K562 (cell line): ENCODE data around the gene PPA1. TPM values are rescaled to one million over a fixed set of nuclear protein-coding genes. Genes with fewer than 3 reads are reported as not detected.

ENCODE experiments used
- ATAC-seq: fragments of 200-7000 bp; cut with Tn5 transposase; 3 replicates; pipeline ENCODE4 v1.9.1; 2020; ENCODE audit warnings: moderate library complexity
- BruUV-seq: library from RNA; stranded (reverse); fragments of 400-500 nt; replicated peaks from 2 replicates; lab custom pipeline; 2021; lab: Mats Ljungman, UMichigan
- CTCF ChIA-PET: fragments of 300-600 bp; formaldehyde crosslinking; extraction: SDS; loops from one replicate; lab custom pipeline; 2021; ENCODE audit warnings: low intra/inter-chr PET ratio; lab: Yijun Ruan, JAX
- POLR2A ChIA-PET: fragments of 300-600, 350-650 bp; sonication (Branson Sonifier 250); formaldehyde crosslinking; extraction: SDS; loops from one replicate; lab custom pipeline; 2021; ENCODE audit warnings: antibody characterized with exemption, inconsistent platforms; lab: Yijun Ruan, JAX
- DNase-seq, 4 experiments: peaks; one replicate each; pipeline versions ENCODE4 v3.0.0 to v3.0.0-alpha.2; 2011 to 2018; ENCODE audit warnings: low spot score in 3 of 4, mixed read lengths in 3 of 4; ENCODE audit errors: extremely low read depth in 1 of 4
- FAIRE-seq: peaks from 2 replicates; lab custom pipeline; 2011; peaks lifted over from hg19 to GRCh38; lab: Jason Lieb, UNC
- H2AFZ ChIP-seq: 2 replicates; pipeline ENCODE4 v1.6.0; 2011; ENCODE audit warnings: low read depth, low read length, control low read depth, inconsistent platforms
- H3K27ac ChIP-seq: fragments of 200-600 bp; 3 replicates; pipeline ENCODE4 v1.8.0; 2011; ENCODE audit warnings: low read depth, mild to moderate bottlenecking, control low read depth, inconsistent platforms, low read length, moderate library complexity, mixed read lengths; ENCODE audit errors: extremely low read depth
- H3K27me3 ChIP-seq, 2 experiments: fragments of 300-600 bp in 1 of 2; 2 replicates in 1 of 2; 3 replicates in 1 of 2; pipeline versions ENCODE4 v1.6.0 to v1.8.0; 2011; ENCODE audit warnings: inconsistent platforms in 2 of 2, low read length in 2 of 2, mild to moderate bottlenecking in 1 of 2, mixed read lengths in 1 of 2, moderate library complexity in 1 of 2; ENCODE audit not compliant: control insufficient read depth in 2 of 2, insufficient read depth in 2 of 2
- H3K36me3 ChIP-seq: fragments of 300-600 bp; 3 replicates; pipeline ENCODE4 v1.8.0; 2011; ENCODE audit warnings: mild to moderate bottlenecking, low read length, inconsistent platforms; ENCODE audit not compliant: control insufficient read depth, insufficient read depth
- H3K4me1 ChIP-seq, 2 experiments: fragments of 200-600 bp in 1 of 2; replicated peaks in 1 of 2; 2 replicates in 1 of 2; 3 replicates in 1 of 2; pipeline versions ENCODE4 v1.5.1 to v1.8.0; 2011; ENCODE audit warnings: inconsistent platforms in 2 of 2, low read length in 2 of 2, mild to moderate bottlenecking in 1 of 2, mixed read lengths in 1 of 2, moderate library complexity in 1 of 2; ENCODE audit not compliant: control insufficient read depth in 2 of 2, insufficient read depth in 2 of 2
- H3K4me2 ChIP-seq: 2 replicates; pipeline ENCODE4 v1.6.1; 2011; ENCODE audit warnings: low read length, control low read depth, inconsistent platforms, mixed read lengths; ENCODE audit not compliant: insufficient read depth
- H3K4me3 ChIP-seq: fragments of 200-600 bp; sonication (generic), shearing (Covaris generic); 2 replicates; pipeline ENCODE4 v1.5.1; 2016; ENCODE audit warnings: control low read depth, inconsistent platforms
- H3K79me2 ChIP-seq: fragments of 200-600 bp; 3 replicates; pipeline ENCODE4 v1.8.0; 2011; ENCODE audit warnings: low read length, inconsistent platforms; ENCODE audit not compliant: control insufficient read depth, insufficient read depth
- H3K9ac ChIP-seq, 2 experiments: 2 replicates each; pipeline versions ENCODE4 v1.6.0 to v1.6.1; 2011; ENCODE audit warnings: low read depth in 2 of 2, low read length in 2 of 2, control low read depth in 1 of 2, inconsistent platforms in 1 of 2, mild to moderate bottlenecking in 1 of 2, mixed read lengths in 1 of 2; ENCODE audit not compliant: insufficient read depth in 1 of 2
- H3K9me1 ChIP-seq: one replicate; pipeline ENCODE4 v1.6.0; 2011; ENCODE audit warnings: inconsistent platforms, mild to moderate bottlenecking, low read length, moderate library complexity; ENCODE audit not compliant: control insufficient read depth, insufficient read depth
- H3K9me3 ChIP-seq: replicated peaks from 2 replicates; pipeline ENCODE4 v1.5.1; 2011; ENCODE audit warnings: low read depth, low read length, inconsistent platforms; ENCODE audit not compliant: control insufficient read depth, insufficient read depth
- H4K20me1 ChIP-seq: replicated peaks from 2 replicates; pipeline ENCODE4 v1.6.1; 2011; ENCODE audit warnings: low read length, inconsistent platforms, mixed read lengths; ENCODE audit not compliant: control insufficient read depth, insufficient read depth
- ADNP ChIP-seq: fragments of 200-800 bp; sonication (Bioruptor generic); IDR thresholded peaks from 2 replicates; pipeline ENCODE4 v1.6.1; 2016; ENCODE audit warnings: missing genetic modification characterization, missing compliant biosample characterization
- BRD9 ChIP-seq: fragments of 450-650 bp; IDR thresholded peaks from 2 replicates; pipeline ENCODE4 v1.6.1; 2018; ENCODE audit warnings: low read depth; ENCODE audit not compliant: partially characterized antibody
- CAMTA2 ChIP-seq: fragments of 250-450 bp; sonication (Bioruptor Pico); conservative IDR thresholded peaks from 2 replicates; pipeline ENCODE4 v1.5.1; 2022
- CBX3 ChIP-seq, 2 experiments: IDR thresholded peaks; 1 replicate in 1 of 2; 2 replicates in 1 of 2; pipeline ENCODE4 v1.6.1; 2012; ENCODE audit warnings: inconsistent platforms in 2 of 2, low read length in 2 of 2, borderline replicate concordance in 1 of 2, control low read depth in 1 of 2
- CC2D1A ChIP-seq: fragments of 450-650 bp; IDR thresholded peaks from 2 replicates; pipeline ENCODE4 v1.6.1; 2017; ENCODE audit warnings: mild to moderate bottlenecking
- CEBPB ChIP-seq: fragments of 450-650 bp; IDR thresholded peaks from 2 replicates; pipeline ENCODE4 v1.6.1; 2016; ENCODE audit warnings: missing genetic modification characterization, missing compliant biosample characterization
- EGR1 ChIP-seq: fragments of 450-650 bp; conservative IDR thresholded peaks from 2 replicates; pipeline ENCODE4 v1.6.1; 2017; ENCODE audit warnings: mild to moderate bottlenecking
- HLTF ChIP-seq: fragments of 450-650 bp; IDR thresholded peaks from 2 replicates; pipeline ENCODE4 v1.6.1; 2016
- KLF16 ChIP-seq: IDR thresholded peaks from 2 replicates; pipeline ENCODE4 v1.6.1; 2016; ENCODE audit warnings: antibody characterized with exemption
- MAZ ChIP-seq, 2 experiments: fragments of 450-650 bp in 1 of 2; sonication (generic) in 1 of 2; formaldehyde crosslinking; IDR thresholded peaks in 1 of 2; conservative IDR thresholded peaks in 1 of 2; 2 replicates each; pipeline versions ENCODE4 v1.4.0 to v1.5.0; 2020; ENCODE audit warnings: mild to moderate bottlenecking in 1 of 2, missing genetic modification reagents in 1 of 2
- NR2F6 ChIP-seq: fragments of 450-650 bp; formaldehyde crosslinking; IDR thresholded peaks from 2 replicates; pipeline ENCODE4 v1.4.0; 2020; ENCODE audit warnings: mild to moderate bottlenecking
- RFX1 ChIP-seq: fragments of 450-650 bp; IDR thresholded peaks from 2 replicates; pipeline ENCODE4 v1.6.1; 2016; ENCODE audit warnings: mild to moderate bottlenecking, moderate library complexity
- RREB1 ChIP-seq: fragments of 250-450 bp; sonication (Bioruptor Pico); IDR thresholded peaks from 2 replicates; pipeline ENCODE4 v1.4.0; 2020
- SNRNP70 ChIP-seq: fragments of 200-400 bp; formaldehyde crosslinking; optimal IDR thresholded peaks from 2 replicates; pipeline ENCODE3; 2017; ENCODE audit warnings: low read depth, low read length
- TRIM28 ChIP-seq: fragments of 450-650 bp; IDR thresholded peaks from 2 replicates; pipeline ENCODE4 v1.6.1; 2017
- TSC22D4 ChIP-seq: fragments of 450-650 bp; IDR thresholded peaks from 2 replicates; pipeline ENCODE4 v1.6.1; 2016; ENCODE audit warnings: missing genetic modification characterization, missing biosample characterization, control low read depth
- U2AF1 ChIP-seq: fragments of 200-400 bp; formaldehyde crosslinking; optimal IDR thresholded peaks from 2 replicates; pipeline ENCODE3; 2017; ENCODE audit warnings: mild to moderate bottlenecking, low read depth, low read length, moderate library complexity
- ZNF263 ChIP-seq: sonication (generic); formaldehyde crosslinking; IDR thresholded peaks from 2 replicates; pipeline ENCODE4 v1.8.0; 2022; ENCODE audit warnings: mild to moderate bottlenecking, missing genetic modification reagents, borderline replicate concordance
- ZNF282 ChIP-seq: sonication (generic); formaldehyde crosslinking; IDR thresholded peaks from 2 replicates; pipeline ENCODE4 v1.8.1; 2023; ENCODE audit warnings: missing genetic modification reagents
- ZNF76 ChIP-seq: fragments of 250-450 bp; sonication (Bioruptor Pico); IDR thresholded peaks from 2 replicates; pipeline ENCODE4 v1.4.0; 2020; ENCODE audit warnings: mild to moderate bottlenecking, moderate library complexity, borderline replicate concordance
- WGBS: fragments of 100-300 bp; shearing (Covaris generic); methylation state at CpG from one replicate; pipeline ENCODE4 v1.1.6; 2016; ENCODE audit warnings: low coverage, mixed read lengths; ENCODE audit not compliant: insufficient coverage; ENCODE audit errors: missing lambda C conversion rate; 5-methylcytosine and 5-hydroxymethylcytosine counted together
- in situ Hi-C: fragments of 300-500 bp; cut with MboI; formaldehyde crosslinking; loops from 4 replicates; pipeline ENCODE4 v1.15.0; 2018; ENCODE audit warnings: inconsistent platforms, mixed read lengths
- intact Hi-C: fragments of 100-400 bp; cut with micrococcal nuclease; formaldehyde crosslinking; loops from 2 replicates; pipeline ENCODE4 v1.14.2; 2022
- polyA plus RNA-seq, 8 experiments: library from polyadenylated mRNA; depleted of rRNA in 4 of 8; stranded (reverse) in 5 of 8; unstranded in 3 of 8; fragments of >200 nt; fragmentation: Nextera tagmentation in 2 of 8; fragmentation: Illumina TruSeq in 1 of 8; extraction: Ambion mirVana in 2 of 8; extraction: Trizol in 1 of 8; gene quantifications; 2 replicates each; pipeline versions ENCODE4 v1.2.1 to v1.2.3, GENCODE V29; 2011 to 2014; ENCODE audit warnings: inconsistent platforms in 1 of 8, missing spikeins in 1 of 8
- total RNA-seq, 7 experiments: library from RNA; depleted of rRNA in 6 of 7; stranded (reverse); fragments of >200 nt in 6 of 7; fragmentation: Illumina TruSeq in 2 of 7; extraction: Trizol in 2 of 7; gene quantifications; 2 replicates each; pipeline versions ENCODE4 v1.2.1 to v1.2.3, GENCODE V29; 2011 to 2021; ENCODE audit warnings: low replicate concordance in 1 of 7

The PPA1 gene
- total and polyA plus RNA-seq, 9 of the 15 experiments (the other 6 are each of a cell fraction or from before 2014, with no cell fraction given) = 301 to 635 (median 471) TPM

- no peak for DNase-seq
- intact Hi-C loops = loop anchor here (1.0 to 10.0 kb wide), 4 partner anchors 110 to 314 kb away; no protein-coding TSS in a partner anchor
- WGBS = 47% methylated on average over 1 of the region's 1 CpG
- H2AFZ ChIP-seq = no peak overlapping the region
- 0 out of 5 replicates have a peak, but pooled peaks cover 0 to 3% of the 10 kb centered on the region in 2 experiments for H3K4me1 ChIP-seq
- H3K27ac ChIP-seq = no peak overlapping the region
- H3K9me3 ChIP-seq = no peaks in the 10 kb centered on the region
- TF ChIP-seq NR2F6 (no peak), ADNP (tag) (no peak), CC2D1A (no peak), SNRNP70 (no peak), TSC22D4 (no peak), ZNF263 (CRISPR knock-in tag) (no peak), HLTF (no peak), CEBPB (no peak), CAMTA2 (no peak), ZNF76 (CRISPR knock-in tag) (no peak), CBX3 (IDR thresholded peaks at IDR 0.05; ENCODE audit: borderline replicate concordance in 1 of 2, low read length in 2 of 2) (no peak), TRIM28 (no peak), KLF16 (no peak), EGR1 (no peak), BRD9 (no peak), U2AF1 (no peak), MAZ (CRISPR knock-in tag; conservative IDR thresholded peaks at IDR 0.05 in 1 of 2, IDR thresholded peaks at IDR 0.05 in 1 of 2) (no peak), RFX1 (no peak), RREB1 (CRISPR knock-in tag) (no peak), ZNF282 (no peak)
- TF ChIP-seq, all 486 proteins: peak for 0
- no peak for ATAC-seq
- peaks cover 82% of the 10 kb centered on the region for H3K36me3 ChIP-seq
- H3K27me3 ChIP-seq = no peaks in the 10 kb centered on the region
- H3K79me2 ChIP-seq = peaks cover 63% of the 10 kb centered on the region
- no peak overlapping the region for H3K4me2 ChIP-seq
- H4K20me1 ChIP-seq = 0 out of 2 replicates have a peak, but pooled peaks cover 2% of the 10 kb centered on the region
- BruUV-seq = no TSS peak
- CTCF ChIA-PET = interaction anchor here (0.6 to 2.6 kb wide), 8 partner anchors 44 to 319 kb away, joined by 3 to 77 read pairs (median 4); no protein-coding TSS in a partner anchor
- POLR2A ChIA-PET = interaction anchor here (0.9 to 3.1 kb wide), 10 partner anchors 9 to 316 kb away, joined by 3 to 20 read pairs (median 5); partner anchors contain the start of gene PPA1
- no peak overlapping the region for H3K9ac ChIP-seq
- no peak overlapping the region for H3K4me3 ChIP-seq
- H3K9me1 ChIP-seq = no peaks in the 10 kb centered on the region
- in situ Hi-C loops = no loop called here
- no peak for FAIRE-seq
Measured at GRCh38 chr10:70221030-70221429, 12.2 kb downstream of the PPA1 start.
